Mucosa of descending colon (tissue), 3 donors: ENCODE data around the gene C3orf85. TPM values are rescaled to one million over a fixed set of nuclear protein-coding genes. Genes with fewer than 3 reads are reported as not detected.
"Not testable (repeated sequence)": the region's sequence is repeated elsewhere in the genome, so short reads cannot be mapped to it uniquely, and the experiment has no call there.

Experiments
- ATAC-seq: fragments of 200-7000 bp; cut with Tn5 transposase; one replicate; pipeline ENCODE4 v1.9.1; 2020; ENCODE audit warnings: mild to moderate bottlenecking, moderate library complexity
- DNase-seq, 3 donors: peaks; one replicate each; pipeline ENCODE4 v3.0.0-alpha.2; 2020
- H3K36me3 ChIP-seq: fragments of 200-600 bp; one replicate; pipeline ENCODE4 v1.8.0; 2021; ENCODE audit warnings: low read depth, mild to moderate bottlenecking
- H3K4me1 ChIP-seq: fragments of 200-600 bp; one replicate; pipeline ENCODE4 v1.8.0; 2021; ENCODE audit warnings: low read depth, mild to moderate bottlenecking
- H3K4me3 ChIP-seq: fragments of 200-600 bp; one replicate; pipeline ENCODE4 v1.8.0; 2021; ENCODE audit warnings: mild to moderate bottlenecking
- H3K9me3 ChIP-seq: fragments of 200-600 bp; one replicate; pipeline ENCODE4 v1.8.0; 2021; ENCODE audit warnings: mild to moderate bottlenecking
- intact Hi-C, 2 donors: fragments of 100-400 bp; cut with DNase I in 1 of 2; cut with micrococcal nuclease in 1 of 2; formaldehyde crosslinking; loops; one replicate each; pipeline versions ENCODE4 v1.11.0 to v1.11.1; 2022; cut with DNase I, micrococcal nuclease
- total RNA-seq, 3 donors: library from RNA; stranded (reverse); fragmentation: NEBNext Ultra II Directional in 2 of 3; extraction: Animal tissue kit (Norgen Biotek cat#: 25700) in 2 of 3; gene quantifications; one replicate each; pipeline versions ENCODE4 v1.2.1 to v1.2.4, GENCODE V29; 2021 to 2023
- TF ChIP-seq, protein P1 (sequence below): fragments of 200-600 bp; IDR thresholded peaks from one replicate; pipeline ENCODE4 v1.8.0; 2022; ENCODE audit warnings: antibody characterized with exemption, mild to moderate bottlenecking
- donor health status: DM: no; HTN: no; CAD: no; lungs with moderate emphysema.
- donor health status: DM: no; HTN: no; CAD: no.
- donor health status: DM: no; HTN: yes; CAD: no.

C3orf85 gene
- total RNA-seq, 3 donors from 2014 or later, result 13.0 to 32.6 (median 13.1) TPM

DNA sequence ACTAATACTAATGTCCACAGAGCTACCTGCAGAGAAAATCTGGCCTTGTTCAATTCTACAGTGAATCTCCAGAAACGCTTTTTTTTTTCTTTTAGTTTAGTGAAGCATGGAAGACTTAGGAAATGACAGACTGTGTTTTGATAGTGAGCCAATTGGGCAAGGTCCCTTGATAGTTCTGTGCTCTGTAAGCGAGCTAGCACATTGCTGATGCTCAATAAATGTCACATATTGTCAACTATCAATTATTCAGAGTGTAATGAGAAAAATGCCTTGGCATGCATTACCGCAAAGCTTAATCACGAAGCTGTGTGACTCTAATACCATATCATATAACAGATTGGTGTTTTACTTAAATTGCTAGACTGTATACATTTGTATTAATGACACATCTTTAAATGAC, 5.2 kb upstream of the C3orf85 start:
- Histone ChIP-seq H3K4me1 (peaks cover 13% of the 10 kb centered on the region), H3K36me3 (no peaks in the 10 kb centered on the region), H3K4me3 (no peak overlapping the region), H3K9me3 (no peaks in the 10 kb centered on the region)
- ATAC-seq, result no peak
- no peak for DNase-seq
- TF ChIP-seq, protein P1, sequence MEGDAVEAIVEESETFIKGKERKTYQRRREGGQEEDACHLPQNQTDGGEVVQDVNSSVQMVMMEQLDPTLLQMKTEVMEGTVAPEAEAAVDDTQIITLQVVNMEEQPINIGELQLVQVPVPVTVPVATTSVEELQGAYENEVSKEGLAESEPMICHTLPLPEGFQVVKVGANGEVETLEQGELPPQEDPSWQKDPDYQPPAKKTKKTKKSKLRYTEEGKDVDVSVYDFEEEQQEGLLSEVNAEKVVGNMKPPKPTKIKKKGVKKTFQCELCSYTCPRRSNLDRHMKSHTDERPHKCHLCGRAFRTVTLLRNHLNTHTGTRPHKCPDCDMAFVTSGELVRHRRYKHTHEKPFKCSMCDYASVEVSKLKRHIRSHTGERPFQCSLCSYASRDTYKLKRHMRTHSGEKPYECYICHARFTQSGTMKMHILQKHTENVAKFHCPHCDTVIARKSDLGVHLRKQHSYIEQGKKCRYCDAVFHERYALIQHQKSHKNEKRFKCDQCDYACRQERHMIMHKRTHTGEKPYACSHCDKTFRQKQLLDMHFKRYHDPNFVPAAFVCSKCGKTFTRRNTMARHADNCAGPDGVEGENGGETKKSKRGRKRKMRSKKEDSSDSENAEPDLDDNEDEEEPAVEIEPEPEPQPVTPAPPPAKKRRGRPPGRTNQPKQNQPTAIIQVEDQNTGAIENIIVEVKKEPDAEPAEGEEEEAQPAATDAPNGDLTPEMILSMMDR, result no peak
- intact Hi-C loops, result no loop called here

- ATAC-seq, result peak; percentile 97
- DNase-seq, result peak in 1 of 3 donors; percentile 85
Measured at GRCh38 chr3:109132801-109133473, 3.6 kb upstream of the C3orf85 start.

DNA sequence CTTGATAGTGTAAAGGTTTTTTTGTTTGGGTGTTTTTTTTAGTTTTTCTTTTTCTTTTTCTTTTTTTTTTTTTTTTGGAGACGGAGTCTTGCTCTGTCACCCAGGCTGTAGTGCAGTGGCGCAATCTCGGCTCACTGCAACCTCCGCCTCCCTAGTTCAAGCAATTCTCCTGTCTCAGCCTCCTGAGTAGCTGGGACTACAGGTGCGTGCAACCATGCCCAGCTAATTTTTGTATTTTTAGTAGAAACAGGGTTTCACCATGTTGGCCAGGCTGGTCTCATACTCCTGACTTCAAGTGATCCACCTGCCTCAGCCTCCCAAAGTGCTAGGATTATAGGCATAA, 3.1 kb upstream of the C3orf85 start:
- H3K4me1 ChIP-seq, result peaks cover 11% of the 10 kb centered on the region
- intact Hi-C loops, ATAC-seq, H3K4me3 ChIP-seq, H3K9me3 ChIP-seq, H3K36me3 ChIP-seq: not testable (repeated sequence)
- peak in 1 of 3 donors; percentile 40 for DNase-seq

More at GRCh38 chr3:109132801-109133473, 3.6 kb upstream of the C3orf85 start:
- intact Hi-C loops, result no loop called here
- peak overlapping the region; percentile 12 for H3K4me3 ChIP-seq
- peaks cover 11% of the 10 kb centered on the region for H3K4me1 ChIP-seq
- TF ChIP-seq, protein P1, result no peak
- no peaks in the 10 kb centered on the region for H3K36me3 ChIP-seq
- H3K9me3 ChIP-seq, result no peaks in the 10 kb centered on the region

DNA sequence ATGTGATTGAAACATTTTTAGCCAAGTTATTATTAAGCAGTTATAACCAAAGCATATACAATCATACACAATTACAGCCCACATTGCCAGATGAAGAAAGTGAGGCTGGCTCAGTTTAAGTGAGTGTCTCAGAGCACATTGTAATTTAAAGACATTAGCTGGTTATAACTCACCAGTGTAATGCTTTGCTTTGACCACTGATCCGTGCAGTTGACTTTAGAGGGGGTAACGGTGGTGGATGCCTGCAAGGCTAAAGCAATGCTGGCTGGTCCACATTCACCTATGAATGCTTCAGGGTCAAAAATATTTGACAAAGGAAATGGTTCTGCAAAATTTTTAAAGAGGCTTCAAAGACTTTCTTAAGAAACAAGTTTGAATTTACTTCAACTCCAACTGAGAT, 1.2 kb downstream of the C3orf85 start:
- H3K36me3 ChIP-seq, result no peaks in the 10 kb centered on the region
- DNase-seq (no peak), ATAC-seq (no peak)
- intact Hi-C loops, result no loop called here
- no peak overlapping the region for H3K4me3 ChIP-seq
- TF ChIP-seq, protein P1, result no peak
- no peaks in the 10 kb centered on the region for H3K9me3 ChIP-seq
- H3K4me1 ChIP-seq, result peaks cover 11% of the 10 kb centered on the region

GRCh38 chr3:109140318-109140717, 3.8 kb downstream of the C3orf85 start:
- ATAC-seq (no peak), DNase-seq (no peak)
- Histone ChIP-seq H3K4me1 (peaks cover 7% of the 10 kb centered on the region), H3K36me3 (no peaks in the 10 kb centered on the region), H3K4me3 (no peak overlapping the region), H3K9me3 (no peaks in the 10 kb centered on the region)
- TF ChIP-seq, protein P1, result no peak
- intact Hi-C loops, result no loop called here

DNA sequence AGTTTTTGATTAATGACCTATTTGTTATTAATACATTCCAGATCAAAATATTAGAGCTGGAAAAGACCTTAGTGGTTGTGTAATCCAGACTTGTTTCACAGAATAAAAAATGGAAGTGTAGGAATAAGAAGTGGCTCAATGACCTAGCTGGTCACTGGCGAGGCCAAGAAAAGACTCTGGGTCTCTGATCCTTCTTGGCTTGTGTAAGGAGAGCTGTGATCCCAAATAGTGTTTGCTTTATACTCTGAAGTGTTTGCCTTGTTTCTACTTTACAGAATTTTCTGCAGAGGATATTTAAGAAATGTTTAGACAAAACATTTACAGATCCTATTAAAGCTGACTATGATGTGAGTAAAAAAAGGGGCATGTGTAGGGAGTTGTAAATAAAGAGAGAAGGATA, 7.1 kb downstream of the C3orf85 start:
- DNase-seq (no peak), ATAC-seq (no peak)
- intact Hi-C loops, result no loop called here
- TF ChIP-seq, protein P1, result no peak
- Histone ChIP-seq H3K9me3 (no peaks in the 10 kb centered on the region), H3K36me3 (no peaks in the 10 kb centered on the region), H3K4me1 (no peaks in the 10 kb centered on the region), H3K4me3 (no peak overlapping the region)
